Measurements from ENCODE around the gene PLCL2.

DNA sequence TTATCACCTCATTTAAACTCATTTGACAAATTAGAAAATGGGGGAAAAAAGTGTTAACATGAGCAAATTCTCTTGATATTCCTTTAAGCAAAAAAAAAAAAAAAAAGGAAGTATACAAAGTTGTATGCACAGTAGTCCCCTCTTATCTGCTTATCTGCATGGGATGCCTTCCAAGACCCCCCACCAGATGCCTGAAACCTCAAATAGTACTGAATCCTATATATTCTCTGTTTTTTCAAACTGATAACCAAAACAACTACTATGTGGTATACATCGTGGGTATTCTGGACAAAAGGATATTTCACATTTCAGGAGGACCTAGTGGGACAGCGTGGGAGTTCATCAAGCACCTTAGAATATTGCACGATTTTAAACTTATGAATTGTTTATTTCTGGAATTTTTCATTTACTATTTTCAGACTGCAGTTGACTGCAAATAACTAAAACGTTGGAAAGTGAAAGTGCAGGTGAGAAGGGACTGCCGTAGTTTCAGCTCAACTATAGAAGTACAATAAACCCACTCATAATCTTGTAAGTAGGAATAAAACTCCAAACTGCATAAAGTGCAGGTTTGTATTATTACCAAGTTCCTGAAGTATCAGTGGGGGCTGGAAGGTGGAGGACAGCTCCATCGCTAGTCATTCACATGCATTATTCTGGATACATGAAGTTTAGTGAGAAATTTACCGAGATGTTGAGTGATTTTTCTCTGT lies 43.6 kb upstream of the PLCL2 start:
- TF ChIP-seq PAX5 (IDR thresholded peaks at IDR 0.05; ENCODE audit: insufficient read depth, low read length, severe bottlenecking) (no peak), POLR2A (IDR thresholded peaks at IDR 0.05; ENCODE audit: low read depth, low read length) (no peak), POLR2AphosphoS5 (IDR thresholded peaks at IDR 0.05; ENCODE audit: low read depth, low read length) (no peak), SPI1 (IDR thresholded peaks at IDR 0.05; ENCODE audit: low read depth, low read length) (no peak), TAF1 (IDR thresholded peaks at IDR 0.05; ENCODE audit: low read depth, low read length) (no peak)
